GM19240 (cell line): ENCODE measurements around the gene EMILIN3.

Source experiments
- DNase-seq: peaks from one replicate; pipeline ENCODE4 v3.0.0; 2011; ENCODE audit warnings: low spot score; ENCODE audit not compliant: insufficient read length

Gene EMILIN3, protein sequence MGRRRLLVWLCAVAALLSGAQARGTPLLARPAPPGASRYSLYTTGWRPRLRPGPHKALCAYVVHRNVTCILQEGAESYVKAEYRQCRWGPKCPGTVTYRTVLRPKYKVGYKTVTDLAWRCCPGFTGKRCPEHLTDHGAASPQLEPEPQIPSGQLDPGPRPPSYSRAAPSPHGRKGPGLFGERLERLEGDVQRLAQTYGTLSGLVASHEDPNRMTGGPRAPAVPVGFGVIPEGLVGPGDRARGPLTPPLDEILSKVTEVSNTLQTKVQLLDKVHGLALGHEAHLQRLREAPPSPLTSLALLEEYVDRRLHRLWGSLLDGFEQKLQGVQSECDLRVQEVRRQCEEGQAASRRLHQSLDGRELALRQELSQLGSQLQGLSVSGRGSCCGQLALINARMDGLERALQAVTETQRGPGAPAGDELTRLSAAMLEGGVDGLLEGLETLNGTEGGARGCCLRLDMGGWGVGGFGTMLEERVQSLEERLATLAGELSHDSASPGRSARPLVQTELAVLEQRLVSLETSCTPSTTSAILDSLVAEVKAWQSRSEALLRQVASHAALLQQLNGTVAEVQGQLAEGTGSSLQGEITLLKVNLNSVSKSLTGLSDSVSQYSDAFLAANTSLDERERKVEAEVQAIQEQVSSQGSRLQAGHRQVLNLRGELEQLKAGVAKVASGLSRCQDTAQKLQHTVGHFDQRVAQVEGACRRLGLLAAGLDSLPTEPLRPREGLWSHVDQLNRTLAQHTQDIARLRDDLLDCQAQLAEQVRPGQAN

GRCh38 chr20:41366546-41367392 lies at the start of gene EMILIN3:
Gene EMILIN3, minus strand, starts transcription at chr20:41366818. Its CDS starts 184 bp downstream, at chr20:41366634.
- no peak for DNase-seq

GRCh38 chr20:41415191-41415590 lies 48.6 kb upstream of the EMILIN3 start:
- no peak for DNase-seq

DNA sequence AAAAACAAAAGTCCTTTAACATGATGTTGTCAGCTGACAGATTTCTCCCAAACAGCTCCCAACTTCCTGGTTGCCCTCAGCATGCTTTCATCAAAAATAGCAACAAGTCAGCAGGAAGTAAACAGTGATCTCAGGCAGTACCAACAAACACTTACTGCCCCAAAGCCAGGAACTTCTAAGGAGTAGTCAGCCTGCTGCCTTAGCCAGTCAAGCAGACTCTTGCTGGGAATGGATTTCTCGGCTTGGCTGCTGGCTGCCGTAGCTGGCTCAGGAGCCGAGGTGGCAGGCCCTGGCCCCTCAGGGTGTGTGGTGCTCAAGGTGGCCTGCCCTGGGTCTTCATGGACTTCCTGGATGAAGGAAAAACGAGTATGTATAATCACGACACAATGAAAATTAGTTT lies 46.6 kb upstream of the EMILIN3 start:
- DNase-seq, result no peak

DNA sequence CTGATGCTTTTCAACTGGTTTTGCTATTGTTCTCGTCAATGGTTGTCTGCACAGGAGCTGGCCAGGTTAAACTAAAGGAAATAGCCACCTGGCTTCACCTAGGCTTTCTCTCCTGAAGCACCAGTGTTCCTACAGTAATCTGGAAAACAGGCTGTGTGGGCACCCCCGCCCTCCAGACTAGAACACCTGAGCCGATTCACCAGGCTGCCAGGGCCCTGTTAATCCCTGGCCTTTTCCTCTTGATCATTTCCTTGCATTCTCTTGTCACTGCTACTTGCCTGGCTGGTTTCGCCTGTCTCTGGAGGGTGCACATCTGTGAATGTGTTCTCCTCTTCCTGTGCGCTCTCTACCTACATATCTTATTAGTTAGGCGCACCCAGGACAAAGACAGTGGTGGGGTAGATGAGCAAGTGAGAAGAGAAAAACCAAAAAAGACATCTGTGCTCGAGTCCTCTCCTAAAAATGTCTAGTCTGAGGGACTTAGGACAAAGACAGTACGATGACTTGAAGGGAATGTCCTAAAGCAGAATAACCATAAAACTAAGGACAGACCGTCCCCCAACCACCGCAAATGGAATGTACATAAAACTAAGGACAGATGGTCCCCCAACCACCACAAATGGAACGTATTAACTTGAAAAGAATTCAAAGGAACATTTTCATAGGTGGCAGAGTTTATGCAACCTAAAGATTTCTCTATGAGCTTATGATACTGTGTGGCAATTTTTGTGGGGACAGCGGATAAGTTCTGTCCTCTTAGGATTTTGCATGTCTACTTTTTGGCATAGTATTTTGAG lies 45.9 kb upstream of the EMILIN3 start:
- DNase-seq, result no peak

- no peak for DNase-seq
These were observed 44.8 kb upstream of the EMILIN3 start for GRCh38 chr20:41411391-41411847.

- no peak for DNase-seq
These were observed 42.4 kb upstream of the EMILIN3 start for GRCh38 chr20:41408986-41409385.

DNA sequence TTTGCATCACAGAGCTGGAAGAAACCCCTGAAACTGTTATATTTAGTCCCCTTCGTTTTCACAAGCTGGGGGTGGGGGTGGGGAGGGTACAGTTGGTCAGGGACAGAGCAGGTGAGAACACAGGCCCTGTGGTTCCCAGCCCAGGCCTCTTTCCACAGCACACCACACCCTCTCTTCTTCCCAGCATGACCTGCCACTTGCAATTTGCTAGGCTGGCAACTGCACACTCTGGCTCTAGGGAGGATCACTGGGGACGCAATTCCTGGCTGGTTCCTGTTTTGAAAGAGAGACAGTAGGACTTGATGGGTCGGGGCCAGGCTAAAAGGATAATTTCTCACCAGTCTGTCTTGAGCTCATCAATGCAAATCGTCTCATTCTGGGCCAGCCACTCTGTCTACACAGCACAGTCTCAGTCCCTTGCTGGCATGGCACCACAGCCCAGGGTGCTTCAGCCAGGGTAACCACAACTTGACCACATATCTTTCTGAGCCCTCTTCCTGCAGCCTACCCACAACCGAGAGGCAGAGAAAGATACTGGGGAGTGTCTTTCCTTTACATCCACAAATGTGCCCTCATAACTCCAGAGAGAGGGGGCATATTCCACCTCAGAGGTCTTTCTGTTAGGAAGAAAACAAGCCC lies 41.7 kb upstream of the EMILIN3 start:
- DNase-seq, result peak; percentile 27

DNA sequence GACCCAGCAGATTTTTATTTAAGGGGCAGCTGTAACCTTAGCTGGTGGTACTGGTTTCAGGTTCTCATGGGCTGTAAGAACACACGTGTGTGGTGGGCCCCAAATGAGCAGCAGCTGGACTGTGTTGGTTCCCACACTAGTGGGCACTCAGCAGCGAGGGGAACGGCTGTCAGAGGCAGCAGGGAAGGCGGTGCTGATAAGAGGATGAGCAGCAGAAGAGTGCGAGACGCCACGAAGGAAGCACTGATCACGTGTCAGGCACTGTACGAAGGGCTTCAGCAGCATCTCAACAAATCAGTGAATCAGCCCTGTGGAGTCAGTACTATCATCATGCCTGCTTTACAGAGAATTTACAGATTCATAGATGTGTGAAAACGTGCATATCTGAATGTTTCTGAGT lies 41.0 kb upstream of the EMILIN3 start:
- no peak for DNase-seq

DNA sequence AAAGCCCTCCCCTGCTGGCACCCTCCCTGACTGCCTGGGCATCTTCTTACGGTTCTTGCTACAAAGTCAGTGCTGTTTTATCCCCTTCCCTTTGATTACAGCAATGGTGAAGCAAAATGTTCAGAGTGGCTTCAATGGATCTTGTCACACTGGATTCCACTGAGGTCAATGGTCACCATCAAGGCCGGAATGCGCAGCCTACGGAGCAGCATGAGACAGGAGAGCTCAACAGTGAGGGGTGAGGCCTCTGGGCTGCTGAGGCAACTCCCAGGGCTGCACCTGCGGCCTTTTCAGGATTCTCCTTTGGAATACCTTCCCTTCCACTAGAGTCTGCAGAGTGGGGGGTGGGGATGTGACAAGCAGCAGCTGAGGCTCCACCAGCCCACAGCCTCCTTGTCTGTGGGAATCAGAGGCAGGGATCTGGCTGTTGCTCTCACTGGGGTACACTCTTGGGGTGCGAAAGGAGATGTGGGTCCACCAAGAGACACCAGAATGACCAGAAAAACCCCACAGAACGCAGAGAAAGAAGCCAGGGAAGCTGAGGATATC lies 40.4 kb upstream of the EMILIN3 start:
- DNase-seq, result no peak

- no peak for DNase-seq
These were observed 39.7 kb upstream of the EMILIN3 start for GRCh38 chr20:41406353-41406752.

GRCh38 chr20:41405436-41405835 lies 38.8 kb upstream of the EMILIN3 start:
- no peak for DNase-seq

DNA sequence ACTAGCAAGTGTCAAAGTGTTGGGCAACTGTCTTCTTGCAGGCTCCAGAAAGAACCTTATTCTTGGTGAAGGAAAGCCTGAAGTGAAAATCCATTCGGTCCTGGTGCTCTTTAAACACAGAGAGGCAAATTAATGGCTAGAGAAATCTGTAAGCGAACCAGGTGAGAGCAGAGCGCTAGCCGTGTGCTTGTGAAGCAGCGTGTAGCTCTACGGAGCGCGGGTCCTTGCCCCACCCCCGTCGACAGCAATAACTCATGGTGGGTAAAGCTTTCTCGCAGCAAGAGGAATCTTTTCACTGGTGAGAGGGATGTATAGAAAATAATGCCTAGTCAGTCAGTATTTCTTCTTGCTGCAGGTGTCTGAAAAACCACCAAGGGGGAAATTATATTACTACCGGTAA lies 37.0 kb upstream of the EMILIN3 start:
- DNase-seq, result no peak

- DNase-seq, result no peak
These were observed 31.8 kb upstream of the EMILIN3 start for GRCh38 chr20:41398408-41398807.

- no peak for DNase-seq
These were observed 29.3 kb upstream of the EMILIN3 start for GRCh38 chr20:41395667-41396664.

- DNase-seq, result no peak
These were observed 28.5 kb upstream of the EMILIN3 start for GRCh38 chr20:41394931-41395666.

DNA sequence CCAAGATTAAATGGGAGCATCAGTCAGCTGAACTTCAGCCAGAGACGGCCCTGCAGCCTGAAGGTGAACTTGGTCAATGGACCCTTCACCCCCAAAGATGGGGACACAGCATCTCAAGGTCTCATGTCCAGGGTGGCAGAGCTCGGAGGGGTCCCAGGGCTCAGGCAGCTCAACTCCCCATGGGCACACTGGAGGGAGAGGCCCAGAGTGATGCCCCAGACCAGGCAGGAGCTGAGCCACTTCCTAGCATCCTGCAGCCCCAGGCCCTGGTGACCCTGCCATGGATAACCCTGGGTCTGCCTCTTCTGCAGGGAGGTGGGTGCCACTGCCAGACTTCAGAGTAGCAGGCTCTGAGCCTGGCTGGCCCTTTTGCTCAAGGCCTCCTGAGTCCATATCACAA lies 27.5 kb upstream of the EMILIN3 start:
- no peak for DNase-seq

- no peak for DNase-seq
These were observed 27.1 kb upstream of the EMILIN3 start for GRCh38 chr20:41393705-41394066.
